GM12865 (cell line): ENCODE measurements around the gene LRRC23.
A peak's percentile ranks its signal among the peaks of the same experiment; 100 is the strongest.

Source experiments
- DNase-seq: peaks from one replicate; pipeline ENCODE4 v3.0.0; 2010; ENCODE audit warnings: low read depth
- H3K4me3 ChIP-seq: 2 replicates; pipeline ENCODE4 v1.5.1; 2011; ENCODE audit warnings: mild to moderate bottlenecking, low read depth, low read length, control low read depth
- TF ChIP-seq, protein P1 (sequence below): IDR thresholded peaks from 2 replicates; pipeline ENCODE4 v1.5.1; 2011; ENCODE audit warnings: low read length, control low read depth, low read depth, inconsistent platforms; ENCODE audit not compliant: insufficient read depth; ENCODE audit errors: missing control alignments

The LRRC23 gene

DNA sequence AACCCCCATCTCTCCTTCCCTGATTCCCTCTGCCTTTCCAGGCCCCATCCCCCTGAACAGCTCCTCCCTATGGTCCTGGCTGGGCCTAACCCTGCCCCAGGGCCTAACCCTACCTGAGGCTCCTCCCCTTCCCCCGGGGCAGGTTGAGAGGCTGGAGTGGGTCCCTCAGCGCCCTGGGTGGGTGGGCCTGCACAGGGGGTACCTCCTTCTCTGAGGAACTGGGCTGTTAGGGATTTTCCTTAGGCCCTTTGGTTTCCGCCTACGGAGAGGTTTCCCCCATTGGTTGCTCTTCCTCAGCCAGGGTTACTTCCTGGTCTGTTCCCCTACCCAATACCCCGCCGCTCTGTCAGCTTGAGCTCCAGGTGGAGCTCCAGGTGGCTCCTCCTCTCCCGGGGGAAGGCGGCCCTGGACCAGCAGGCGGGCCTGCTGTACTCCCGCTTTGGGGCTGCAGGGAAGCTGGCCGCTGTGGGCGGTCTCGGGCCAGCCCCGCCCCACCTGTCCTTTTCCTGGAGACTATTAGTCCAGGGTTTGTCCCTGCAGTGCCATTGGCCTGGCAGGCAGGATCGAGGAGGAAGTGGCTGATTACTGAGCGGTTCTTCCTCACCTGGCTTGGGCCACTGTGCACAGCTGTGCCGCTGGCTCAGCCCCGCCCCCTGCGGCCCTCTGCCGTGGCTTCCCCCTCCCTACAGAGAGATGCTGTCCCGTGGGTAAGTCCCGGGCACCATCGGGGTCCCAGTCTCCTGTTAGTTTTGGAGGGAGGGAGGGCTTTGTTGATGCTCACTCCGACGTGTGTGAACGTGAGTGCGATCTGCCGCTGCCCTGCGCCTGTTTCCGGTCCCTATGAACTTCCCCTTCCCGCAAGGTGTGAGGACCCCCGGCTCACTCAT lies 41.7 kb downstream of the LRRC23 start:
- TF ChIP-seq, protein P1, sequence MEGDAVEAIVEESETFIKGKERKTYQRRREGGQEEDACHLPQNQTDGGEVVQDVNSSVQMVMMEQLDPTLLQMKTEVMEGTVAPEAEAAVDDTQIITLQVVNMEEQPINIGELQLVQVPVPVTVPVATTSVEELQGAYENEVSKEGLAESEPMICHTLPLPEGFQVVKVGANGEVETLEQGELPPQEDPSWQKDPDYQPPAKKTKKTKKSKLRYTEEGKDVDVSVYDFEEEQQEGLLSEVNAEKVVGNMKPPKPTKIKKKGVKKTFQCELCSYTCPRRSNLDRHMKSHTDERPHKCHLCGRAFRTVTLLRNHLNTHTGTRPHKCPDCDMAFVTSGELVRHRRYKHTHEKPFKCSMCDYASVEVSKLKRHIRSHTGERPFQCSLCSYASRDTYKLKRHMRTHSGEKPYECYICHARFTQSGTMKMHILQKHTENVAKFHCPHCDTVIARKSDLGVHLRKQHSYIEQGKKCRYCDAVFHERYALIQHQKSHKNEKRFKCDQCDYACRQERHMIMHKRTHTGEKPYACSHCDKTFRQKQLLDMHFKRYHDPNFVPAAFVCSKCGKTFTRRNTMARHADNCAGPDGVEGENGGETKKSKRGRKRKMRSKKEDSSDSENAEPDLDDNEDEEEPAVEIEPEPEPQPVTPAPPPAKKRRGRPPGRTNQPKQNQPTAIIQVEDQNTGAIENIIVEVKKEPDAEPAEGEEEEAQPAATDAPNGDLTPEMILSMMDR: no peak
- DNase-seq: peak; percentile 93
- H3K4me3 ChIP-seq: peak overlapping the region; percentile 72

DNA sequence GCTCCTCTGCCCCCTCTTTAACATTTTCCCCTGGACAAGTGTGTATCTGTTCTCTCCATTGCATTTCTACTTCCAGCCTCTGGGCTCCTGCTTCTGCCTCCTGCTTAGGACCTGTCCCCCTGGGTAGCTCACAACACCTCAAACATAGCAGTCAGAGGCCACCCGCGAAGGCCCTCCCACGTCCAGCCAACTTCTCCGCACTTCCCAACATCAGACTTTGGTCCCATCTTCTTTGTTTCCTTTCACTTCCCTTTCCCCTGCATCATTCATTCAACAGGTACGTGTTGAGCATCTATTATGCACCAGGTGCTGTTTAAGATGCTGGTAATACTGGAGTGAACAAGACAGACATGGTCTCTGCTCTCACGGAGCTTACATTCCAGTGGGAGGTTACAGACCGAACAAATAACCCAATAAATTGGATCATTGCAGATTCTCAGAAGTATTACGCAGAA lies 42.3 kb downstream of the LRRC23 start:
- TF ChIP-seq, protein P1: no peak
- H3K4me3 ChIP-seq: peak overlapping the region; percentile 72
- no peak for DNase-seq

DNA sequence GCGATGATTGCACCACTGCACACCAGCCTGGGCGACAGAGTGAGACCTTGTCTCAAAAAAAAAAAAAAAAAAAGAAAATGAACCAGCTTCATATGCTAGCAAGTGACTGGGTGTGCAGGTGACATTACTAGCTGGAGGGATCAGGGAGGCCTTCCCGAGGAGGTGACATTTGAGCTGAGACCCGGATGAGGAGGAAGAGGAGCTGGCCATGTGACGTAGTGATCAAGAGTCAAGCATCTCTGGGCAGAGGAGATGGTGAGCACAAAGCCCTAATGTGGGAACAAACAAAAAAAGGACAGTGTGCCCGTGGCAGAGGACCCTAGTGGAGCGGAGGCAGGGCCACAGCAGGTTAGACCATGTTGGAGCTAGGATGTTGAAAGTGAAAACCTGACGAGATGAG lies 43.0 kb downstream of the LRRC23 start:
- DNase-seq: no peak
- peak overlapping the region; percentile 72 for H3K4me3 ChIP-seq
- TF ChIP-seq, protein P1: no peak

DNA sequence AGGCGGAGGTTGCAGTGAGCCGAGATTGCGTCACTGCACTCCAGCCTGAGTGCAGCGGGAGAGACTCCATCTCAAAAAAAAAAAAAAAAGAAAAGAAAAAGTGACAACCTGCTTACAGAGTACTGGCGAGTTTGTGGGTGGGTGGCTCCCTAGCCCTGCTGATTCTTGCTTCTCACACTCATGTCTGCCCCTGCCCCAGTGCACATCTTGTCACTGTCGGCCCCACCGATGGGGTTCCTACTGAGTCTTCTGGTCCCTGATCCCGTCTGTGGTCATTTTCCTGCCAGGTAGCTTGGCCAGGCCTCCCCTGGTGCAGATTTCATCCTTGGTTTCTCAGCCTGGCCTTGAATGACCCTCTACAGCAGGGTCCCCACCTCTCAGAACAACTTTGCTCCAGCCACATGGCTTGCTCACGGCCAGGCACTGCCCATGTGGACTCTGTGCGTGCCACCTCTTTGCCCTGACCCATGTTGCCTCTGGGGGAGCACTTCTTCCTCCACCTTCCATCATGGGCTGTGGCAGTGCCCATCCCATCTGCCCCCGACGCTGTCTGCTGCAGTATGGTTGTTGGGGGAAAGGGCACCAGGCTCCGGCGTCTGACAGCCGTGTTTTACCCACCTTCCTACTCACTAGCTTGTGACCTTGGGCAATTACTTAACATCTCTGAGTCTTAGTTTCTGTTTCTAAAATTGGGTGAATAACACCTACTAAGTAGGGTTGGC lies 44.4 kb downstream of the LRRC23 start:
- TF ChIP-seq, protein P1: peak; percentile 24
- H3K4me3 ChIP-seq: peak overlapping the region; percentile 32
- peak; percentile 62 for DNase-seq

DNA sequence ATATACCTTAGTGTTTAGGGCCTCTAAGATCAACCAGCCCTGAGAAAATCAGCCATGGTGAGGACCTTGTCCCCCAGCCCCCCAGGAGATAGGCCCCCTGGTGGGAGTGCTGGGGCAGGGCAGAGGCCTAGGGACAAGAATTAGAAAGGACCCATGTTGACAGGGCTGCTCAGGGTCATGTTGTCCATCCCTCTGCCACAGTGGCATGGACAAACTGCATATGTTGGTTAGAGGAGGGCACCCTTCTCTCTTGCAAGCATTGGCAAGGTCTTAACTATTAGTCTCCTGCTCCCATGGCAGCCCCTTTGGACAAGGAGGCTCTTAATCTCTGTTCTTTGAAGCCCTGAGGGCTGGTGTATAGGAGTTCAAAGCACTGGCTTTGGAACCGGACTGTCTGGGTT lies 45.8 kb downstream of the LRRC23 start:
- peak; percentile 71 for DNase-seq
- H3K4me3 ChIP-seq: peak overlapping the region; percentile 76
- TF ChIP-seq, protein P1: peak; percentile 61

DNA sequence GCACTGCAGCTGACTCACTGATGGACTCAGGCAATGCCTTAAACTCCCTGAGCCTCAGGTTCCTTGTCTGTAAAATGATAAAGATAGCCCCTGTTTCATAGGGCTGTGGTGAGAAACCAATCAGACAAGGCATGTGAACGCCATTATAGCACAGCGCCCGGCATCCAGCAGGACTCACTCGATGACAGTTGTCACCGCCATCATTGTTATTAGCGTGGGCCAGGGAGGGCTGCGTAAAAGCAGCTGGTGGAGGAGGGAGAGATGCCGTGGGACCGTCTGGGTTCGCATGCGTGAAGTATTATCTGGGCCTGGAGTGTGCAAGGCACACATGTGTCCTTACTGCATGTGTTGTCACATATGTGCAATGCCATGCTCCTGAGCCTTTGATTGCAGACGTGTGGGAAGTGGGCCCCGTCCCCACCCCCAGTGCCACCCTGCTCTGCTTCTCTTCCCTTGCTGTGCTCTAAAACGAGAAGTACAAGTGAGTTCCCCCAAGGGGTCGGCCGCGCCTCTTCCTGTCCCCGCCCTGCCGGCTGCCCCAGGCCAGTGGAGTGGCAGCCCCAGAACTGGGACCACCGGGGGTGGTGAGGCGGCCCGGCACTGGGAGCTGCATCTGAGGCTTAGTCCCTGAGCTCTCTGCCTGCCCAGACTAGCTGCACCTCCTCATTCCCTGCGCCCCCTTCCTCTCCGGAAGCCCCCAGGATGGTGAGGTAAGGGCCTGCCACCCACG lies 46.4 kb downstream of the LRRC23 start, which contains the start of gene PTPN6:
PTPN6 (plus strand) TSS at position 546 of the 730 bp plus-strand sequence; CDS start at position 703, 157 bp downstream.
- peak; percentile 89 for DNase-seq
- H3K4me3 ChIP-seq: peak within 1 kb of the TSS; percentile 76
- TF ChIP-seq, protein P1: no peak
